ENCODE data around the gene CNTNAP4. TPM values are rescaled to one million over a fixed set of nuclear protein-coding genes. Genes with fewer than 3 reads are reported as not detected.

CNTNAP4 gene
- total and polyA plus RNA-seq, 7 donors, result 0.01 to 0.04 (median 0.03) TPM; not detected in 4

- H3K4me3 ChIP-seq, result no peak overlapping the region
- H3K4me1 ChIP-seq, result no peaks in the 10 kb centered on the region
- 66 to 86% (median 66%) methylated on average over 1 of the region's 1 CpG for WGBS, 3 donors
- DNase-seq (no peak), ATAC-seq (no peak)
- no peaks in the 10 kb centered on the region for H3K36me3 ChIP-seq (ENCODE audit: insufficient read depth in 1 of 2, low read depth in 1 of 2)
- no peak overlapping the region for H3K27ac ChIP-seq
- TF ChIP-seq CTCF (IDR thresholded peaks at IDR 0.05), result no peak
- H3K27me3 ChIP-seq (ENCODE audit: insufficient read depth in 3 of 3, low read length in 2 of 3), result no peaks in the 10 kb centered on the region
- H3K9me3 ChIP-seq, result peaks cover 6% of the 10 kb centered on the region
- intact Hi-C loops (cut with DNase I), result no loop called here
These were observed 58.9 kb downstream of the CNTNAP4 start for GRCh38 chr16:76336112-76336511.

GRCh38 chr16:76338472-76338871 lies 61.3 kb downstream of the CNTNAP4 start:
- Histone ChIP-seq H3K9me3 (peaks cover 6% of the 10 kb centered on the region), H3K36me3 (ENCODE audit: insufficient read depth in 1 of 2, low read depth in 1 of 2) (no peaks in the 10 kb centered on the region), H3K4me3 (no peak overlapping the region), H3K27me3 (ENCODE audit: insufficient read depth in 3 of 3, low read length in 2 of 3) (no peaks in the 10 kb centered on the region), H3K4me1 (no peaks in the 10 kb centered on the region), H3K27ac (no peak overlapping the region)
- DNase-seq (no peak), ATAC-seq (no peak)
- intact Hi-C loops (cut with DNase I), result no loop called here
- no peak for TF ChIP-seq CTCF (IDR thresholded peaks at IDR 0.05)

- 37 to 42% (median 39%) methylated on average over 3 of the region's 3 CpGs for WGBS, 3 donors
- Histone ChIP-seq H3K27me3 (ENCODE audit: insufficient read depth in 3 of 3, low read length in 2 of 3) (no peaks in the 10 kb centered on the region), H3K27ac (no peak overlapping the region), H3K4me1 (no peaks in the 10 kb centered on the region), H3K9me3 (no peaks in the 10 kb centered on the region), H3K36me3 (ENCODE audit: insufficient read depth in 1 of 2, low read depth in 1 of 2) (no peaks in the 10 kb centered on the region), H3K4me3 (no peak overlapping the region)
- no peak for TF ChIP-seq CTCF (IDR thresholded peaks at IDR 0.05)
- ATAC-seq (no peak), DNase-seq (no peak)
- intact Hi-C loops (cut with DNase I), result no loop called here
These were observed 66.6 kb downstream of the CNTNAP4 start for GRCh38 chr16:76343769-76344168.

DNA sequence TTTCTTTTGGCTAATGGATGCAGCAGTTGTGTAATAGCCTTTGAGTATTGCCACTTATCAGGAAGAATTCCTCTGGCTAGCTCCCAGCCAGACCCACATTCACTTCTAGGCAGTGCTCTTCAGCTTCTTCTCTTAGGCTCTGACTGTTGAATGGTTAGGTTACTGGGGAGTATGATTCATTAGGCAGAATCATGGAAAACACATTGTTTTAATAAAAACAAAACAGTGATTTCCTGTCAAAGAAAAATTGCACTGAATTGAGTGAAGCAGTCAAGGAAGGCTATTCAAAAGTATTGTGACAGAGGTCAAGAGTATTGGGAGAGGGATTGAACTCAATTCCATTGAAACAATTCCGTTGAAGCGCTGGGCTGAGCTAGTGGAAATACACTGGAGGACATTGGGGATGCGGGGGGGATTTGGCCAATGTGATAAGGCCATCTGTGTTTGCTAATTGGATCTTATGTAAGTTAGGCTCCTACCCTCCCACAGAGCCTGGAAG lies 68.0 kb downstream of the CNTNAP4 start:
- no peaks in the 10 kb centered on the region for H3K4me1 ChIP-seq
- no peak for TF ChIP-seq CTCF (IDR thresholded peaks at IDR 0.05)
- no peaks in the 10 kb centered on the region for H3K36me3 ChIP-seq (ENCODE audit: insufficient read depth in 1 of 2, low read depth in 1 of 2)
- no peak overlapping the region for H3K27ac ChIP-seq
- H3K4me3 ChIP-seq, result no peak overlapping the region
- H3K27me3 ChIP-seq (ENCODE audit: insufficient read depth in 3 of 3, low read length in 2 of 3), result no peaks in the 10 kb centered on the region
- intact Hi-C loops (cut with DNase I), result no loop called here
- WGBS, 3 donors, result 61 to 71% (median 61%) methylated on average over 3 of the region's 3 CpGs
- DNase-seq (peak; percentile 41 to 65), ATAC-seq (peak; percentile 39 to 78 (median 64))
- no peaks in the 10 kb centered on the region for H3K9me3 ChIP-seq

- Histone ChIP-seq H3K27ac (no peak overlapping the region), H3K27me3 (ENCODE audit: insufficient read depth in 3 of 3, low read length in 2 of 3) (no peaks in the 10 kb centered on the region), H3K4me3 (no peak overlapping the region), H3K4me1 (no peaks in the 10 kb centered on the region), H3K9me3 (no peaks in the 10 kb centered on the region), H3K36me3 (ENCODE audit: insufficient read depth in 1 of 2, low read depth in 1 of 2) (no peaks in the 10 kb centered on the region)
- intact Hi-C loops (cut with DNase I), result no loop called here
- ATAC-seq (no peak), DNase-seq (no peak)
- no peak for TF ChIP-seq CTCF (IDR thresholded peaks at IDR 0.05)
- WGBS, 3 donors, result 64 to 82% (median 78%) methylated on average over 3 of the region's 3 CpGs
These were observed 69.0 kb downstream of the CNTNAP4 start for GRCh38 chr16:76346210-76346609.

All from psoas muscle (tissue), 8 donors.